Left lobe of liver (tissue), 2 donors: ENCODE measurements around the gene FMN2. TPM values are rescaled to one million over a fixed set of nuclear protein-coding genes. Genes with fewer than 3 reads are reported as not detected.

Experiments used
- ATAC-seq: fragments of 200-7000 bp; cut with Tn5 transposase; one replicate; pipeline ENCODE4 v1.9.1; 2020; ENCODE audit warnings: mild to moderate bottlenecking, moderate library complexity
- DNase-seq: peaks from one replicate; pipeline ENCODE4 v3.0.0-alpha.2; 2020; ENCODE audit warnings: low spot score
- total RNA-seq: library from RNA; stranded (reverse); gene quantifications from one replicate; pipeline ENCODE4 v1.2.1, GENCODE V29; 2021
- donor health status: DM: no; HTN: no; CAD: no; lungs with moderate emphysema.
- donor health status: DM: no; HTN: yes; CAD: no.

FMN2 gene
- not detected for total RNA-seq

DNA sequence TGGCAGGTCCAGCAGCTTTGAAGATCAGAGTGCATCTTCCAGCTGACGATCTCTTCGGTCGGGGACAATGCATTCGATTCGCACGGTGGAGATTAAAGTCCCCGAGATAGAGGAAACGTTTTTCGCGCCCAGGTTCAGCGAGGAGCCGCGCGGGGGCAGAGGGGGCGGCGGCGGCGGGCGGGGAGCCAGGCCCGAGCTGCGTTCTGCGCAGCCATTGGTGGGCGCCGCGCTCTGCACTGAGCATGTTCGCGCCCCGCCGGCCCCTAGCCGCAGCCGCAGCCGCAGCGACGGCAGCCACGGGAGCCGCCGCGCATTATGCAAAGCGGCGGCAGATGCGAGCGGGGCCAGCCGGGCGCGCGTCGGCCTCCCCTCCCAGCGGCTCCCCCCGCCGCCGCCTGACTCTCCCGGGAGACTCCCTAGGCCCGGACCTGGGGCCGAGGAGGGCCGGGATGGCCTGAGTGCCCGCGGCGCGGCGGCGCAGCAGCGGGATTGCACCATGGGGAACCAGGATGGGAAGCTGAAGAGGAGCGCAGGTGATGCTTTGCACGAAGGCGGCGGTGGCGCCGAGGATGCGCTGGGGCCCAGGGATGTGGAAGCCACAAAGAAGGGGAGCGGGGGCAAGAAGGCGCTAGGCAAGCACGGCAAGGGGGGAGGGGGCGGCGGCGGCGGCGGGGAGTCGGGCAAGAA is at the start of gene FMN2:
Gene FMN2 (plus strand): TSS at position 270 of the 687 bp plus-strand sequence. CDS start 227 bp downstream, at position 497.
- no peak for DNase-seq
- ATAC-seq: no peak

DNA sequence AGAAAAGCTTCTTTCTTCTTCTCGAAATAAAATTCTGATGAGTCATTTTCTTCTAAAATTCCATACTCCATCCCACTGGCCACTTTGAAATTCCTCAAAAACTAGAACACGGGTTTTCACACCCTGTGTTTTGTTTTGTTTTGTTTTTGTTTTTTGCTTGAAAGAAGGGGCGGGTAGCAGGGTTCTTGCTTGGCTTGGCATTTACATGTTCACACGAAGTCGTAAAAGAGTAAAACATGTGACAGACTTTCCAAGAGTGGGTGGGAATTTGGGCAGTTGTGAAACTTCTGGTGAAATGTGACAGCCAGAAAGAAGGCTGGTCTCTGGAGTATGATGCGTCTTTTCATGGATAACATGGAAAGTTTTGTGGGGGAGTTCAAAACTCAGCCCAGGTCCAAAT is 47.1 kb upstream of the FMN2 start:
- DNase-seq: no peak
- no peak for ATAC-seq

DNA sequence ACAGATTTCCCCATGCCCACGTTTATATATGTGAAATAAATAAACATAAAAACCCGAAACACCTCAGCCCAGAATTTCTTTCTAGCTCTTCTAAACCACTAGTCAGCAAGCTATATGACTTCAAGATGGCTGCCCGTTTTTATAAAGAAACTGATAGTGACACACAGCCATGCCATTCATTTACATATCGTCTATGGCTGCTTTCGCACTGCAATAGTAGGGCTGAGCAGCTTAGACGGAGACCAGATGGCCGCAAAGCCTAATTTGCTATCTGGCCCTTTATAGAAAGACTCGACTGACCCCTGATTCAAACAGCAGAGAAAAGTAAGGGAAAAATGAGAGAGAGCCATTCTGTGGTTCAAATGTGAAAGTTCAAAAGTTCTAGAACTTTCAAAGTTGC is 45.7 kb upstream of the FMN2 start:
- DNase-seq (no peak), ATAC-seq (no peak)

DNA sequence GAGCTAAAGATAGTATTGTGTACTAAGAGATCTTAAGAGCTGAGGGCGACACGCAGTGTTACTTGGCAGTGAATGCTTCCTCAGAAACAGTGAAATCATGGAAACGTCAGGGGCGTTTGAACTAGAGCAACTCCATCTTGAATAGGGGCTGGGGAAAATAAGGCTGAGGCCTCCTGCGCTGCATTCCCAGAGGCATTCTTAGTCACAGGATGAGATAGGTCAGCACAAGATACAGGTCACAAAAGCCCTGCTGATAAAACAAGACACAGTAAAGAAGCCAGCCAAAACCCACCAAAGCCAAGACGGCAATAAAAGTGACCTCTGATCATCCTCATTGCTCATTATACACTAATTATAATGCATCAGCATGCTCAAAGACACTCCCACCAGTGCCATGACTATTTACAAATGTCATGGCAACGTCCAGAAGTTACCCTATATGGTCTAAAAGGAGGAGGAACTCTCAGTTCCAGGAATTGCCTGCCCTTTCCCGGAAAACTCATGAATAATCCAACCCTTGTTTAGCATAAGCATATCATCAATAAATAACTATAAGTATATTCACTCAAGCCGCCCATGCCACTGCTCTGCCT is 37.5 kb upstream of the FMN2 start:
- ATAC-seq (no peak), DNase-seq (no peak)

DNA sequence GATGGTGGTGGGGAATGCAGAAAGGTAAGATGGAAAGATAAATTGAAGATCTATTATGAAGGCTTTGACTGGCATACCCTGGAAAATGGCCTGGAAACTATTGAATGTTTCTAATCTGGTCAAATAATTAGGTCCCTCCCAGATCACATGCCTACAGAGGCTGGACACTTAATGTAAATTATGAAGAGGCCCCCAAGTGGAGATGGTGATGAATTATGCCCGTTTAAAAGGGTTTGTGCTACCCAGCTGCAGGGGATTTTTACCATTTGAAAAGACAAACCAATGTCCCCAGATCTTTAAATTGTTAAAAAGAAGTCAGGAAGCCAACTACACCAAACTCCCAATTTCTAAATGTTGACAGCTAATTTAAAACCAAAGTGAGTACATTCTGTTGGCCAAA is 35.7 kb upstream of the FMN2 start:
- DNase-seq: no peak
- no peak for ATAC-seq

DNA sequence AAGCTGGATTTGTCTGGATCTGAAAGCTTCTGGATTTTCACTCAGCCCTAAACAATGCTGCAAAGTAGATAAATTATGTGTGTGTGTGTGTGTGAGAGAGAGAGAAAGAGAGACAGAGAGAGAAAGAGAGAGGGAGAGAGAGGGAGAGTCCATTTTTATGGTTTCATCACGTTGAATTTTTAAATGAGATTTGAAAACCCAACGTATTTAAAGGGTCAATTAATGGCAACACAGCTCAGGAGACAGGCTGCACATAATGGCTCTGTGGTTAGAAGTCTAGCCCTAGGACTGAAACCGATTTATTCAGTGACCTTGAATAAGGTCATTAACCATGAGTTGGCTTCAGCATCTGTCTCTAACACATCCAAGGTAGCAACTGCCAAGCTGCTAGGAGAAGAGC is 35.3 kb upstream of the FMN2 start:
- no peak for ATAC-seq
- no peak for DNase-seq

DNA sequence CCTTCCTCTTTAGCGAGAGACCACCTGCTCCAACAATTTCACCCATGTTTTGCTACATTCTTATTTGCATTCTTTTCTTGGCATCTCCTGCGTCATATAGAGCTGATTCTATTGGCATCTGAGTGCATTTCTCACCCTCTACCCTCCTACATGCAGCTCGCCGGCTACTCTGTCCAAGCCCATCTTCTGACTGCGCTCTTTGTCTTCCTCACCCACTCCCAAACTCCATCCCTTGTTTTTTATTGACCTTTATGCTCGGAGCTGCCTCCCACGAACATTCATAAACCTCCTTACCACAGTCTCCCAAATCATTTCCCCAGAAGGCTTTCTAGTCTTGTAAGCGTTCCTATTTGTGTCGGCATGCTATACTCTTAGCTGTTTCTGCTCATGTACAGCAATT is 33.6 kb upstream of the FMN2 start:
- DNase-seq (no peak), ATAC-seq (no peak)

DNA sequence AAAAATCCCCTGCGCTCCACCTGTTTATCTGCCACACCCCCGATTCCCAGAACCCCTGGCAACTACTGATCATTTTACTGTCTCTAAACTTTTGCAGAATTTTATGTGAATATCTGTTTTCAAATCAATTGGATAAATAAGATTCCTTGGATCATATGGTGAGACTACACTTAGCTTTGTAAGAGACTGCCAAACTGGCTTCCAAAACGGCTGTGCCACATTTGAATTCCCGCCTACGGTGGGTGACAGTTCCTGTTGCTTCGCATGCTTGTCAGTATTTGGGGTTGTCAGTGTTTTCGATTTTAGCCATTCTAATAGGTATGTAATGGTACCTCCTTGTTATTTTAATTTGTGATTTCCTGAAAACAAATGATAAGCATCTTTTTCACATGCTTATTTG is 22.7 kb upstream of the FMN2 start:
- ATAC-seq (no peak), DNase-seq (no peak)

DNA sequence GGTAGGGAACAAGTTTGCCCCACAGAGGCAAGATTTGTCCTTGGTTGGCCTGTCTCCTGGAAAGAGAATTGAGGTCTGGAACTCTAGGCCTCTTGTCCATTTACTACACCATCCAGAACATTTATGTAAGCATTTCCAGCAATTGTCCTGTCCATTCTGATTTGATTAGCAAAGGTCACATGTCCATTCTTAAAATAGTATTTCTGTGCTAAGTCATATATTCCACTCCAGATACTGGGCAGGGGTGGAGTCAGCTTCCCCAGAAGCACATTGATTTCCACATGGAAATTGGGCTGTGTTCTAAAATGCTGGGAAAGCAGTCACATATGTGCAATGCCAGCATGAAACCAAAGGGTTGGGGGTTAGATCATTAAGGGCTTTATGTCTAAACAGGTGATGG is 21.5 kb upstream of the FMN2 start:
- DNase-seq: no peak
- no peak for ATAC-seq

DNA sequence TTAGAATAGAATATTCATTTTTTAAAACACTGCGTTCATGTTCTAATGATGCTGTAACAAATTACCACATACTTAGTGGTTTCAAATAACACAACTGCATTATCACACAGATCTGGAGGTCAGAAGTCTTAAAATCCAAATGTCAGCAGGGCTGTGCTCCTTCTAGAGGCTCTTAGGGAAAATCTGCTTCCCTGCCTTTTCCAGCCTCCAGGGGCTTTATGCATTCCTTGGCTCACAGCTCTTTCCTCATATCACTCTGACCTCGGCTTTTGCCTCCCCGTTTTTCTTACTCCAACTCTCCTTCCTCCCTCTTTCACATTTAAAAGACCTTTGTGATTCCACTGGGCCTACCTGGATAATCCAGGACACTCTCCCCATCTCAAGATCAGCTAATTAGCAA is 18.6 kb upstream of the FMN2 start:
- ATAC-seq: no peak
- DNase-seq: no peak

DNA sequence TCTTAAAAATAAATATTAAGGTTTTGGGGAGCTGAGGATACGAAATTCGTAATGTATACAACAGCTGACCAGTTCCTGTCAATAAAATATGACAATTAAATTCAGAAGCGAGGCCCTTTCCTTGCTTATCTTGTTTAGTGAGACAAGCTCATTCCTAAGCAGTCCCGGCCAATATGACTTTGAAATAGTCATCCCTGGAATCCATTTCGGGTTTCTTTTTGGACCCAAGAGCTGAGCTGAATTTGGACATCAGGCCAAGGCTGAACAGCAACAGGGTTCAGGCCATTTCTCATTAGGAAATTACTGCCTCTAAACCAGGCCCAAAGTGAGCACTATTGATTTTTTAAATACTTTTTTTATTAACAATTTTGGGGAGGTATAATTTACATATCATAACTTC is 17.3 kb upstream of the FMN2 start:
- ATAC-seq: no peak
- no peak for DNase-seq

DNA sequence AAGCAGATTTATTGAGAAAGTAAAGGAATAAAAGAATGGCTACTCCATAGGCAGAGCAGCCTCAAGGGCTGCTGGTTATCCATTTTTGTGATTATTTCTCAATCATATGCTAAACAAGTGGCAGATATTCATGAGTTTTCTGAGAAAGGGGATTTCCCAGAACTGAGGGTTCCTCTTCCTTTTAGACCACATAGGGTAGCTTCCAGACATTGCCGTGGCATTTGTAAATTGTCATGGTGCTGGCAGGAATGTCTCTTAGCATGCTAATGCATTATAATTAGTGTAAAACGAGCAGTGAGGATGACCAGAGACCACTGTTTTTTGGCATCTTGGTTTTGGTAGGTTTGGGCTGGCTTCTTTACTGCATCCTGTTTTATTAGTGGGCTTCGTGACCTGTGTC is 16.8 kb upstream of the FMN2 start:
- DNase-seq (no peak), ATAC-seq (no peak)

DNA sequence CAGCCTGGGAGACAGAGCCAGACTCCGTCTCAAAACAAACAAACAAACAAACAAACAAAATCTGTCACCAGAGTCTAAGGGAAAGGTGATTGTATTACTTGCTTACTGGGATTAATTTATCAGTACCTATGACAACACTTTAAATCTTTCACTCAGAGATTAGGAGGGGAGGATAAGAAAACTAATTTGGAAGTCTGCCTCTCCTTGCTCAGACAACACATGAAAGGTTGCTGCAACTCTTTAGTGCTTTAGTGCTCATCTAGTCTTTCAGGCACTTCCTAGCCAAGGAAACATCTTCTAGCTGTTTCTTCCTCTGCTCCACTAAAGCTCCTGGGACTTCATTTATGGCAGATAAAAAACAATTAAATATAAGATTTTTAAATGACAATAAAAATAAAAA is 7.3 kb upstream of the FMN2 start:
- DNase-seq (no peak), ATAC-seq (no peak)

DNA sequence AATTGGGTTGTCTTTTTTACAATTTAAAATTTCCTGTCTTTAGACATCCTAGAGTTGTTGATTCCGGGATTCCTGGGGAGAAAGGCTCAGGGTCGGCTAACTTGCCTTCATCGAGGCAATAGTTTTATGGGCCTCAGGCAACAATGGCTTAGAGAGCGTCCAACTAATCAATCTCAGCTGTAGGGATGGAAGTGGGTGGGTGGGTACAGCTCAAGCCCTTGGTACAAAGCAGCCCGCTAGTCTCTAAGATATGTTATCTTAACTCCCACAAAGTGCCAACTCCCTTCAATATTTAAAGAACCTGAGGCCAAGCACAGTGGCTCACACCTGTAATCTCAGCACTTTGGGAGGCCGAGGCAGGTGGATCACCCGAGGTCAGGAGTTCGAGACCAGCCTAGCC is 6.9 kb upstream of the FMN2 start:
- ATAC-seq (no peak), DNase-seq (no peak)

DNA sequence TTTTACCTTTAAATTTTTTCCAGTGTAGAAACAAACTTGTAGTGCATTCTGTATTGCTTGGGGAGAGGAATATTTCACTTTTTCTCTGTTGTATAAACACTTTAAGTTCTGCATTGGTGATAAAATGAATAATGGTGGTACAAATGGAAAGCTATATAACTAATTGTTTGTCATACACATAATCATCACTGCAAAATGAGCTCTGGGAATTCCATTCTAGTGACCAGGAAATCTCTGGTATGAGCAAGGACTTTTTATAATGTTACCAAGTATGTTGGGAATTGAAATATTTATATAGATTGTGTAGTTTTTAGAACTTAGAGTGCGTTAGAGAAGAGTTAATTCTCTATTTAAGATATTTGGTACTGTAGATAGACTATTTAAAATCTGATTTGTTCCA is 5.0 kb upstream of the FMN2 start:
- DNase-seq (no peak), ATAC-seq (no peak)

DNA sequence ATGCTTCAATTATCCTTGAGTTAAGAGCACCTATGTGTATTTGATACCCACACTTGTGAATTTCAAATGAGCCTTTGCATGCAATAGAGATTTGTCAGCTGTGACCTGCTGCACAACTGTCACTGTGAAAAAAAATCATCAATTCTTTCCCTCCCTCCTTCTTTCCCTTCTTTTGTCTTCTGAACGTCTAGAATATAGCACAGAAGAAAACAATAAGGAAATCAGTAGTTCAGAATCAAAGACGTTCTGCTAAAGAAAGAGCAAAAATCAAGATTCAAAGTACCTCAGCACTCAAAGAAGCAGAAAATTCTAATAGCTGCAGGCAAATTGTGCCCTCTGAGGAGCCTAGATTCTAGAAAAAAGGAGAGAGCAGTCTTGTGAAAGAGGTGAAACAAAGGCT is 1.7 kb upstream of the FMN2 start:
- ATAC-seq (no peak), DNase-seq (no peak)

DNA sequence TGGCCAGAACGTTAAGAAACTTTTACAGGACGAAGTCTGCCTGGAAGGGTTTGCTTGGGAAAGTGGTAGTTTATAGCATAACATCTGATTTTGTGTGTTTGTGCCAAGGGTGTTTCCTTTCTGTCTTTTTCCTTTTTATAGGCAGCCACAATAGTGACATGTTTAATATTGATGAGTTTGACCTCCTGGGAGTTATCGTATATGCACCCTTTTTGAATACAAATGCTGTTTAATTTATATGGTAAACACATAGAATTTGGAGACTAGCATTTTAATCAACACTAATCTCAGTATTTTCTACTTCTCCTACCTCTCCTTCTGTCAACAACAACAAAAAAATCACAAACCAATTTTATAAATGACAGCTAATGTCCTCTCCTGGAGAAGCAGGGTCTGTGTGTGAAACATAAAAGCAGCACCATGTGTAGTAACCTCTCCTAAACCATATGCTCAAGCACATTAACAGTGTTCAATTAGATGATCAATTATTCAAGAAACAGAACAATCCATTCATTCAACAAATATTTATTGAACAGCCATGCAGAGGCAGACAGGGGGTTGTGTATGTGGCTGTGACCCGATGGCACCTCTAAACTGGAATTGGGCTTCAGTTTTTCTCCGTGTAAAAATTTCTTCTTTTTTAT is 604 bp upstream of the FMN2 start:
- ATAC-seq (no peak), DNase-seq (no peak)

DNA sequence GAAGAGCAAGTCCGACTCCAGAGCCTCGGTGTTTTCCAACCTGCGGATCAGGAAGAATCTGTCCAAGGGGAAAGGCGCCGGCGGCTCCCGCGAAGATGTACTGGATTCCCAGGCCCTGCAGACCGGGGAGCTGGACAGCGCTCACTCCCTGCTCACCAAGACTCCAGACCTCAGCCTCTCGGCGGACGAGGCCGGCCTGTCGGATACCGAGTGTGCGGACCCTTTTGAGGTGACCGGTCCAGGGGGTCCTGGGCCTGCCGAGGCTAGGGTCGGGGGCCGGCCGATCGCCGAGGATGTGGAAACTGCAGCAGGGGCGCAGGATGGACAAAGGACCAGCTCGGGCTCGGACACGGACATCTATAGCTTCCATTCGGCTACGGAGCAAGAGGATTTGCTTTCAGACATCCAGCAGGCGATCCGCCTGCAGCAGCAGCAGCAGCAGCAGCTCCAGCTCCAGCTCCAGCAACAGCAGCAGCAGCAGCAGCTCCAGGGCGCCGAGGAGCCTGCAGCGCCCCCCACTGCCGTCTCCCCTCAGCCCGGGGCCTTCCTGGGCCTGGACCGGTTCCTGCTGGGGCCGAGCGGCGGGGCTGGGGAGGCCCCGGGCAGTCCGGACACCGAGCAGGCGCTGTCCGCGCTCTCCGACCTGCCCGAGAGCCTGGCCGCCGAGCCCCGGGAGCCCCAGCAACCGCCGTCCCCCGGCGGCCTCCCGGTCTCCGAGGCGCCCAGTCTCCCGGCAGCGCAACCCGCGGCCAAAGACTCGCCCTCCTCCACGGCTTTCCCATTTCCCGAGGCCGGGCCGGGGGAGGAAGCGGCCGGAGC is 827 bp downstream of the FMN2 start:
- ATAC-seq (no peak), DNase-seq (no peak)

DNA sequence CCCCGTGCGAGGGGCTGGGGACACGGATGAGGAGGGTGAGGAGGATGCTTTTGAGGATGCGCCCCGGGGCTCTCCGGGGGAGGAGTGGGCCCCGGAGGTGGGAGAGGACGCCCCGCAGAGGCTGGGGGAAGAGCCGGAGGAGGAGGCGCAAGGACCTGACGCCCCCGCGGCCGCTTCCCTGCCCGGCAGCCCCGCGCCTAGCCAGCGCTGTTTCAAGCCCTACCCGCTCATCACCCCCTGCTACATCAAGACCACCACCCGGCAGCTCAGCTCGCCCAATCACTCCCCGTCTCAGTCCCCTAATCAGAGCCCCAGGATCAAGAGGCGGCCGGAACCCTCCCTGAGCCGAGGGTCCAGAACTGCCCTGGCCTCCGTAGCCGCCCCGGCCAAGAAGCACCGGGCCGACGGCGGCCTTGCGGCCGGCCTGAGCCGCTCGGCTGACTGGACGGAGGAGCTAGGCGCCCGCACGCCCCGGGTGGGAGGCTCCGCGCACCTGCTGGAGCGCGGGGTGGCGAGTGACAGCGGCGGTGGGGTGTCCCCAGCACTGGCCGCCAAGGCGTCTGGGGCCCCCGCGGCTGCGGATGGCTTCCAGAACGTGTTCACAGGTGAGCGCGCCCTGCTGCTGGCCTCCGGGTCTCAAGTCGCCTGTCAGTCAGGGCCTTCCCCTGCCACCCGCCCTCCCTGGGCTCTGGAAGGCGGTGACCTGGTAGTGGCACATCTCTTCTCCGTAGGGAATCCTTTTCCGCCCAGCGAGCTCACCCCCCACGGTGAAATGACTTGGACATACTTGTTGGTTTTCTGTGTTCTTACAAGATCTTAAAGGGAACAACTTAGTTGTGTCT is 1.7 kb downstream of the FMN2 start:
- no peak for DNase-seq
- no peak for ATAC-seq

DNA sequence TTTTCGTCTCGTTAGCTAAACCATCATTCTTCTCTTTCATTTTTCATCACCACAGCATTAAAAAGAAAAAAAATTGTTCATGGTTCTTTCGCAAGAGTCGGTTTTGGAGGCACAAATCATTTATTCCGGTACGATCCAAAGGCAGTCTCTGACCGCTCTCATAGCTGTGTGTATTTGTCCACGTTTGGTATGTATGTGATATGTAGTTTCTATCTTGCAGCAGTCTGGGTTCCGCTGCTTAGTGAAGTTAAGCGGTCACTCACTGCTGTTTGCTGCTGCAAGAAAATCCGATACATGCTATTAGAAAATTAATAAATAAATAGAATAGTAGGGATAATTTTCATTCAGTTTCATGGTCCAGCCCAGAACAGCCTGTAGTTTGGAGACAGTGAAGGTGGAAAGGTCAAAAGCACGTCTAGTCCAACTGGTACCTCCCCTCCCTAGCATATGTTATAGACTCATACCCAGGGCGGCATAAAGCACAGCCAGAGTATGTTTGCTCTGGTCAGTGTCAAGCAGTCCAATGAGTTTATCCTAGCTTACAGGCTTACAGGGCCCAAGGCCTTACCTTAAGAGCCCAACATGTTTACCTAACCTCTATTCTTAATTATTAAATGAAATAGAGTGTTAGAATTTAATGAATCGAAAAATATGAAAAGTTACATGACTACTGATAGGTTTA is 2.5 kb downstream of the FMN2 start:
- DNase-seq (no peak), ATAC-seq (no peak)
